Loucy (cell line): ENCODE measurements around the gene PKHD1.

ENCODE experiments used
- H2AFZ ChIP-seq: fragments of 200-600 bp; sonication (generic); 2 replicates; pipeline ENCODE4 v1.6.0; 2016; ENCODE audit warnings: antibody characterized with exemption, mild to moderate bottlenecking, low read length, moderate library complexity
- H3F3A ChIP-seq: fragments of 200-600 bp; 2 replicates; pipeline ENCODE4 v1.6.0; 2016; ENCODE audit warnings: antibody characterized with exemption, low read depth, mild to moderate bottlenecking
- H3K27me3 ChIP-seq: fragments of 200-600 bp; sonication (generic); 2 replicates; pipeline ENCODE4 v1.6.1; 2014; ENCODE audit warnings: low read length, mild to moderate bottlenecking; ENCODE audit not compliant: insufficient read depth, poor library complexity, severe bottlenecking
- H3K36me3 ChIP-seq: fragments of 200-600 bp; sonication (generic); 2 replicates; pipeline ENCODE4 v1.6.1; 2016; ENCODE audit warnings: low read length; ENCODE audit not compliant: insufficient read depth
- H3K4me1 ChIP-seq: fragments of 200-600 bp; sonication (generic); 2 replicates; pipeline ENCODE4 v1.5.1; 2014; ENCODE audit warnings: low read length, mild to moderate bottlenecking; ENCODE audit not compliant: insufficient read depth, poor library complexity, severe bottlenecking
- H3K4me2 ChIP-seq: fragments of 200-600 bp; sonication (generic); 2 replicates; pipeline ENCODE4 v1.6.0; 2014; ENCODE audit warnings: antibody characterized with exemption, low read length, low read depth, mild to moderate bottlenecking; ENCODE audit not compliant: poor library complexity, severe bottlenecking
- H3K4me3 ChIP-seq: fragments of 200-600 bp; sonication (generic); 2 replicates; pipeline ENCODE4 v1.5.1; 2014; ENCODE audit warnings: low read length, mild to moderate bottlenecking, mixed read lengths; ENCODE audit not compliant: poor library complexity, severe bottlenecking
- H3K79me2 ChIP-seq: fragments of 200-600 bp; sonication (generic); 2 replicates; pipeline ENCODE4 v1.6.1; 2014; ENCODE audit warnings: low read length; ENCODE audit not compliant: insufficient read depth
- H3K9ac ChIP-seq: fragments of 200-600 bp; sonication (generic); 2 replicates; pipeline ENCODE4 v1.6.0; 2014; ENCODE audit warnings: mild to moderate bottlenecking, low read depth, low read length, moderate library complexity; ENCODE audit not compliant: poor library complexity, severe bottlenecking
- H3K9me2 ChIP-seq: fragments of 200-600 bp; sonication (generic); replicated peaks from 2 replicates; pipeline ENCODE4 v1.6.1; 2016; ENCODE audit warnings: low read depth, low read length, mixed read lengths
- H3K9me3 ChIP-seq: fragments of 200-600 bp; sonication (generic); 2 replicates; pipeline ENCODE4 v1.6.1; 2014; ENCODE audit warnings: mild to moderate bottlenecking, antibody characterized with exemption, low read length, low read depth; ENCODE audit not compliant: insufficient read depth
- H4K20me1 ChIP-seq: fragments of 200-600 bp; sonication (generic); 2 replicates; pipeline ENCODE4 v1.6.0; 2014; ENCODE audit warnings: antibody characterized with exemption, low read length, mild to moderate bottlenecking; ENCODE audit not compliant: insufficient read depth, poor library complexity, severe bottlenecking
- CTCF ChIP-seq: fragments of 200-600 bp; sonication (generic); conservative IDR thresholded peaks from 2 replicates; pipeline ENCODE4 v1.5.1; 2014; ENCODE audit warnings: mild to moderate bottlenecking, antibody characterized with exemption, low read length
- EZH2phosphoT487 ChIP-seq: fragments of 200-600 bp; IDR thresholded peaks from 2 replicates; pipeline ENCODE4 v1.6.1; 2018; ENCODE audit warnings: antibody characterized with exemption, mild to moderate bottlenecking, moderate library complexity, borderline replicate concordance

PKHD1 gene

GRCh38 chr6:51598171-51598570 lies 489.2 kb downstream of the PKHD1 start:
- Histone ChIP-seq H3F3A (no peaks in the 10 kb centered on the region), H3K9me2 (no peaks in the 10 kb centered on the region), H3K9me3 (no peaks in the 10 kb centered on the region; the same call in 1 of the 2 replicates), H2AFZ (no peak overlapping the region), H3K27me3 (no peaks in the 10 kb centered on the region), H3K4me1 (no peaks in the 10 kb centered on the region), H3K4me3 (no peak overlapping the region), H4K20me1 (no peaks in the 10 kb centered on the region), H3K36me3 (no peaks in the 10 kb centered on the region), H3K9ac (no peak overlapping the region), H3K4me2 (no peak overlapping the region), H3K79me2 (no peaks in the 10 kb centered on the region)
- TF ChIP-seq CTCF (no peak), EZH2phosphoT487 (no peak)

- Histone ChIP-seq H4K20me1 (no peaks in the 10 kb centered on the region), H3K36me3 (no peaks in the 10 kb centered on the region), H3K4me2 (no peak overlapping the region), H3K4me3 (no peak overlapping the region), H2AFZ (no peak overlapping the region), H3K4me1 (no peaks in the 10 kb centered on the region), H3F3A (no peaks in the 10 kb centered on the region), H3K9ac (no peak overlapping the region), H3K9me2 (no peaks in the 10 kb centered on the region), H3K79me2 (no peaks in the 10 kb centered on the region), H3K27me3 (no peaks in the 10 kb centered on the region), H3K9me3 (no peaks in the 10 kb centered on the region; the same call in 1 of the 2 replicates)
- no peak for TF ChIP-seq EZH2phosphoT487
- TF ChIP-seq CTCF: no peak
Measured at GRCh38 chr6:51594981-51595380, 492.4 kb downstream of the PKHD1 start.

GRCh38 chr6:51585264-51585663 lies 502.1 kb downstream of the PKHD1 start:
- Histone ChIP-seq H2AFZ (no peak overlapping the region), H3K4me1 (no peaks in the 10 kb centered on the region), H3K36me3 (no peaks in the 10 kb centered on the region), H3F3A (no peaks in the 10 kb centered on the region), H3K9ac (no peak overlapping the region), H3K27me3 (no peaks in the 10 kb centered on the region), H3K4me2 (no peak overlapping the region), H4K20me1 (no peaks in the 10 kb centered on the region), H3K4me3 (no peak overlapping the region), H3K9me2 (no peaks in the 10 kb centered on the region), H3K9me3 (no peaks in the 10 kb centered on the region), H3K79me2 (no peaks in the 10 kb centered on the region)
- TF ChIP-seq EZH2phosphoT487 (no peak), CTCF (no peak)
